IPS DF 6.9 (cell line): ENCODE results near the gene PLEKHA5.

ENCODE experiments used
- DNase-seq: peaks from one replicate; pipeline ENCODE4 v3.0.0-alpha.2; 2013; ENCODE audit warnings: low read depth, low spot score
- H3K27ac ChIP-seq: one replicate; pipeline ENCODE4 v1.5.1; 2013; ENCODE audit warnings: low read length, control low read depth
- H3K27me3 ChIP-seq: 2 replicates; pipeline ENCODE4 v1.6.1; 2013; ENCODE audit warnings: mild to moderate bottlenecking, low read length; ENCODE audit not compliant: control insufficient read depth, insufficient read depth
- H3K36me3 ChIP-seq: 2 replicates; pipeline ENCODE4 v1.6.1; 2013; ENCODE audit warnings: low read length; ENCODE audit not compliant: control insufficient read depth, insufficient read depth
- H3K4me1 ChIP-seq: 2 replicates; pipeline ENCODE4 v1.6.1; 2013; ENCODE audit warnings: low read length; ENCODE audit not compliant: control insufficient read depth, insufficient read depth
- H3K4me3 ChIP-seq: 2 replicates; pipeline ENCODE4 v1.5.1; 2013; ENCODE audit warnings: mild to moderate bottlenecking, low read length
- H3K9me3 ChIP-seq: 2 replicates; pipeline ENCODE4 v1.6.1; 2013; ENCODE audit warnings: low read length, inconsistent platforms; ENCODE audit not compliant: control insufficient read depth, insufficient read depth
- WGBS: extraction: QIAGEN DNeasy Blood & Tissue Kit; methylation state at CpG from one replicate; pipeline ENCODE4 v1.1.7; 2013; ENCODE audit warnings: mixed read lengths, missing lambda C conversion rate; ENCODE audit not compliant: insufficient read length, insufficient coverage; 5-methylcytosine and 5-hydroxymethylcytosine counted together

PLEKHA5 gene

DNA sequence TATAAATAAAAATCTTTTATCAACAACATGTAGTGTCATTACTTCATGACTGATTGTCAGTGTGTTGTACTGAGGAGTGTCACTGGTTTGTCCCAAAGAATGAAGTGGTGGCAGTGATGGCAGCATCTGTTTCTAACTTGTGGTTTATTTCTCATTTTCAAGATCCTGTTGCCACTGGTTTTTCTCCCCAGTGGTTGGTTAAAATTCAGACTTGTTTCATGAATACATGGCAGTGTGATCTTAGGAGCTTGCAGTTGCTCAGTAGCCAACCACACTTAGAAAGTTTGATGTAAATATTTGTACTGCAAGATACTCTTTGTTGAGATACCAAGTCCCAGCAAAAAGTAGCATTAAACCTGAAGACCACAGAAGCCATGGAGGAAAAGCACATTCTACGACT, 69.8 kb downstream of the PLEKHA5 start:
- Histone ChIP-seq H3K4me1 (peaks cover 2% of the 10 kb centered on the region; the same call in 1 of the 2 replicates), H3K27me3 (no peaks in the 10 kb centered on the region)

GRCh38 chr12:19200261-19200660, 70.7 kb downstream of the PLEKHA5 start:
- Histone ChIP-seq H3K27me3 (no peaks in the 10 kb centered on the region), H3K27ac (no peak overlapping the region), H3K4me1 (peaks cover 2% of the 10 kb centered on the region; the same call in 1 of the 2 replicates), H3K9me3 (no peaks in the 10 kb centered on the region), H3K4me3 (no peak overlapping the region), H3K36me3 (no peaks in the 10 kb centered on the region)
- no peak for DNase-seq
- no CpG with 5 or more reads among the region's 1 CpG for WGBS

More for the DNA sequence above, 69.8 kb downstream of the PLEKHA5 start:
- H3K9me3 ChIP-seq: no peaks in the 10 kb centered on the region
- H3K36me3 ChIP-seq: no peaks in the 10 kb centered on the region
- no peak overlapping the region for H3K27ac ChIP-seq
- no CpG with 5 or more reads among the region's 1 CpG for WGBS
- no peak for DNase-seq
- no peak overlapping the region for H3K4me3 ChIP-seq

- 100% methylated on average over 2 of the region's 3 CpGs for WGBS
- no peaks in the 10 kb centered on the region for H3K36me3 ChIP-seq
- H3K4me1 ChIP-seq: peaks cover 2% of the 10 kb centered on the region; the same call in 1 of the 2 replicates
- DNase-seq: no peak
- H3K27ac ChIP-seq: no peak overlapping the region
- H3K9me3 ChIP-seq: no peaks in the 10 kb centered on the region
- no peaks in the 10 kb centered on the region for H3K27me3 ChIP-seq
- no peak overlapping the region for H3K4me3 ChIP-seq
Observed at GRCh38 chr12:19201661-19202060, 72.1 kb downstream of the PLEKHA5 start.

GRCh38 chr12:19203013-19203412, 73.5 kb downstream of the PLEKHA5 start:
- no peak for DNase-seq
- Histone ChIP-seq H3K4me3 (no peak overlapping the region), H3K27ac (no peak overlapping the region), H3K4me1 (peaks cover 2% of the 10 kb centered on the region; the same call in 1 of the 2 replicates), H3K9me3 (no peaks in the 10 kb centered on the region), H3K27me3 (no peaks in the 10 kb centered on the region), H3K36me3 (no peaks in the 10 kb centered on the region)
- no CpG with 5 or more reads among the region's 1 CpG for WGBS

DNA sequence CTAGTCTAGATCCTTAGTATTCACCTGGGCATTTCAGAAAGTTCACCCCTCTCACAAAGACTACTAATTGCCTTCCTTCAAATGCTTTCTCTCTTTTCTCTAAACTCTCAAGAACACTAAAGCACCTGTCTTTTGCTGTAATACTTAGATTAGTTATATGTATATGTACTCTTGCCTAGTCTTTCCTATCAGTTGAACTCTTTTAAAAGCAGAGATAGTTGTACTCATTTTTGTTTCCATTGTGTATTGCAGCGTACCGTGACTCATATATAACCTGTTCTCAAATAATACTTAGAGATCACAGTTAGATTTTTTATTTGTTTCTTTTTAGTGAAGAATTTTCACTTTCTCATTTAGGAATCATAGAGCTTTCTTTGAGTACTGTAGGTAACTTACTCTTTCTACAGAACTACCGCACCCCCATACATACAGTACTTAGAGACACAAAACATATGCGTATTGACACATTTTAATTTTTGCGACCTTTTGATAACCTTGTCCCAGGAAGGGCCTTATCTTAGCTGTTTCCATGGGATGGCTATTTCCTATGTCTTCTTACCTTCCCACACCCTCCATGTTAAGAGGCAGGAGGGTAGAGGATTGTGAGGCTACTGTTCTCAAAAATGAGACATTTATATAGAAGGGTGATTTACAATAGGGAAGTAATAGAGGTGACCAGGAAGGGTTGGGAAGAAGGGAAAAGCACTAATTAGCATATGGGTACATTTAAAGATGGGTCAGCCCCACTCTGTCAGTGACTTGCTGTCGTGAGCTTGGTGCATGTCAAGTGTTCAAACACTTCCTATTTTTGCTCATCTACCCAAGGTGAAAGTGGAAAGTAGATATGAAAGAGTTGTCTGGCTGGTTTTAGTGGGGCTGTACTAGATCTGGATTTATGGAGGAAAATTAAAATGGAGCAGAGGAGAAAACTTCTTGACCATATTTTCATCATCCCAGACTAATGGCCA, 74.3 kb downstream of the PLEKHA5 start:
- no peaks in the 10 kb centered on the region for H3K9me3 ChIP-seq
- no peaks in the 10 kb centered on the region for H3K36me3 ChIP-seq
- no CpG with 5 or more reads among the region's 6 CpGs for WGBS
- DNase-seq: no peak
- H3K4me1 ChIP-seq: peaks cover 2% of the 10 kb centered on the region; the same call in 1 of the 2 replicates
- H3K27me3 ChIP-seq: no peaks in the 10 kb centered on the region
- no peak overlapping the region for H3K4me3 ChIP-seq
- H3K27ac ChIP-seq: no peak overlapping the region

DNA sequence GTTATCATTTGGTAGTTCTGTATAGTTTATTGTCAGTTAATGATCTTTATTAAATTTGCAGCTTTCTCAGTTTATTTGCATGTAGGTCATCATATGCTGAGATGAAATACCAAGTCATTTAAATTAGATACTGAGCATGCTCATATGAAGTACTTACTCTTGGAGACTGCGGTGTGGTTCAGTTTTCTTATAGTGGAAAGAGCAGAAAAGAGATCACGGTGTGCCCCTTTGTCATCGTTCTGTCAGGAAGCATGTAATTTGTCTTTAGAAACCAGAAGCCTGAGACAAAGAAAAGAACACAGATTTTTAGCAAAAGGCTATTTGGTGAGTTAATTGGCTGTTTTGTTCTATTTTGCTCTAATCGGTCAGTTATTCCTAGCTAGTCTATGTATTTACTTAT, 75.6 kb downstream of the PLEKHA5 start:
- Histone ChIP-seq H3K27ac (no peak overlapping the region), H3K27me3 (no peaks in the 10 kb centered on the region), H3K4me3 (no peak overlapping the region), H3K36me3 (no peaks in the 10 kb centered on the region), H3K4me1 (peaks cover 2% of the 10 kb centered on the region; the same call in 1 of the 2 replicates), H3K9me3 (no peaks in the 10 kb centered on the region)
- no CpG with 5 or more reads among the region's 4 CpGs for WGBS
- DNase-seq: no peak

DNA sequence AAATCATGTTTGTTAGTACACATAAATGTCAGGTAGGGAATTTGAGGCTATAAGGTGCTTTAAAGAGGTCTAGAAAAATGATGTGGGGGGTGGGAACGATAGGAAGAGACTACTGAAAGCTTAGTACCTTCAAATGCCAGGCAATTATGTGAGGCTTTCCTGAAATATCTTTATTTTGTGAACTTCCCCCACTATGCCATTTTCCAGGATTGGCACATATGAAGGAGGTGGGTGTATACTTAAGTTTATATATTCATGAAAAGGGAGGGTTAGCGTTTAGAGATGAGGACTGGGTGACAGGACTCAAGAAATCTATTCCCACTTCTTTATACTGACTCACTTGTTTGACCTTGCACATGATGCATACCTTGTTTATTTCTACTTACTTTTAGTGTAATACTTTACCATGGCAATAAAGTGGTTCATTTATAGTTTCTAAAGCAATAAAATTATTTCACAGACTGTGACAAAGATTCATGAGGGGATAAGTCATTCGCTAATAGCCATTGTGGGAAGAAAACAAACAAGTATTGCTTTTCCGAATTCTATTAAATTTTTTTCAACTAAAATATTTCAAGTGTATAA, 77.1 kb downstream of the PLEKHA5 start:
- no peak for DNase-seq
- no CpG with 5 or more reads among the region's 4 CpGs for WGBS
- H3K27me3 ChIP-seq: no peaks in the 10 kb centered on the region
- peaks cover 2% of the 10 kb centered on the region; the same call in 1 of the 2 replicates for H3K4me1 ChIP-seq
- no peaks in the 10 kb centered on the region for H3K36me3 ChIP-seq
- H3K9me3 ChIP-seq: no peaks in the 10 kb centered on the region
- no peak overlapping the region for H3K4me3 ChIP-seq
- no peak overlapping the region for H3K27ac ChIP-seq

DNA sequence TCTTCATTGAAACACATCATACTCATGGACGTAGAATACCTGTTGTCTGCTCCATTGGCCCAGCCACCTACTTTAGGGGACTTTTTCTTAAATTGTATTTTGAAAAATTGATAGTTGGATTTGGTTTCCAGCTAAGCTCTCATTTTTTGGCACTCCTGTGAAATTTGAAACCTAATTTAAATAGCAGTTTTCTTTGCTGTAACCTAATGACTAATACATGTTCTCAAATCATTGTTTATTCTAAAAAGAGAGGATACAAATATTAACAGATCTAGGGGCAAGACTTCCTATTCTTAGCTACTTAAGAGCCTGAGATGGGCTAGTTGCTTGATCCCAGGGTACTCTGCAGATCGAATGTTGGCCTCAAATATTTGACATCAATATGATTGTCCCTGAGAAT, 78.9 kb downstream of the PLEKHA5 start:
- Histone ChIP-seq H3K9me3 (no peaks in the 10 kb centered on the region), H3K36me3 (no peaks in the 10 kb centered on the region), H3K4me1 (peaks cover 3% of the 10 kb centered on the region; the same call in 1 of the 2 replicates), H3K4me3 (no peak overlapping the region), H3K27me3 (no peaks in the 10 kb centered on the region), H3K27ac (no peak overlapping the region)
- WGBS: no CpG with 5 or more reads among the region's 2 CpGs
- no peak for DNase-seq

GRCh38 chr12:19209661-19210060, 80.1 kb downstream of the PLEKHA5 start:
- WGBS: no CpG with 5 or more reads among the region's 2 CpGs
- Histone ChIP-seq H3K27me3 (no peaks in the 10 kb centered on the region), H3K4me1 (peaks cover 2% of the 10 kb centered on the region; the same call in 1 of the 2 replicates), H3K4me3 (no peak overlapping the region), H3K27ac (no peak overlapping the region), H3K9me3 (no peaks in the 10 kb centered on the region), H3K36me3 (no peaks in the 10 kb centered on the region)
- no peak for DNase-seq

DNA sequence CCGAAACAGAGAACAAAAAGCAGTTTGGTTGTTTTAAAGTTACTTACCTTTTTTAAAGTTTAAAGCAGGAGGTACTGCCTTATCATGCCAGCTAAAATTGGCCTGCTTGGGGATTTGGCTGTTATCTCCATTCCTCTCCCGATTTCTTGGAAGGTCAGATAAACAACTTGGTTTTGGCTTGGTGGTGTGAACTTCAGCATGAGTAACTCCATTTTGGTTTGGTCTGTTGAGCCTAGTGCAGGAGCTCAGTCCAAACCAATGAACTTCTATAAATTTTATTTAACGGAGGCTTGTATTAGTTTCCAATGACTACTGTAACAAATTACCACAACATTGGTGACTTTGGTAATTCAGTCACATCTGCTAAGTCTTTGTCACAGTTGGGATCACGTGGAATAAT, 82.3 kb downstream of the PLEKHA5 start:
- H3K4me1 ChIP-seq: peaks cover 2% of the 10 kb centered on the region; the same call in 1 of the 2 replicates
- H3K4me3 ChIP-seq: no peak overlapping the region
- WGBS: no CpG with 5 or more reads among the region's 4 CpGs
- no peak overlapping the region for H3K27ac ChIP-seq
- no peaks in the 10 kb centered on the region for H3K36me3 ChIP-seq
- DNase-seq: no peak
- H3K9me3 ChIP-seq: no peaks in the 10 kb centered on the region
- H3K27me3 ChIP-seq: no peaks in the 10 kb centered on the region
